Measurements from ENCODE around the gene RWDD2A. TPM values are rescaled to one million over a fixed set of nuclear protein-coding genes. Genes with fewer than 3 reads are reported as not detected.

The RWDD2A gene
- total and polyA plus RNA-seq, 2 of the 4 experiments (the other 2 are of a cell fraction): 3.9 to 4.1 TPM

DNA sequence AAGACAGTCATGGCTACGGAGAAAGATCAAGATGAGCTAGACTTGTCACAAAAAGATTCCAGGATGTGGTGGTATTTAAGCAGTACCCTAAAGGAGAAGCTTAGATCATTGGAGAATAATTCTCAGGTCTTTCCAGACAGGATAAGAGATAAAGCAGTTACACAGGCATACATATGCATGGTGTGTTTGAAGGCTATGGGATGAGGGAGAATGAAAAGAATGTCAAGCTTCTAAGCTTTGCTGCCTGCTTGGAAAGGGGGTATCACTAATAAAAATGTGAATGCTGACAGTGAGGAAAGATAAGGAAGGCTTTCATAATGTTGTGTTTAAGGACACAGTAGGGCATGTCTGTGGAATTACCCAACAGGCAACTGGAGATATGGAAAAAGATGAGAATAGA is 28.1 kb downstream of the RWDD2A start:
- no peaks in the 10 kb centered on the region for H4K20me1 ChIP-seq (ENCODE audit: insufficient read depth, low read length)
- no peak overlapping the region for H3K4me2 ChIP-seq (ENCODE audit: low read depth, low read length)
- no peak overlapping the region for H4K5ac ChIP-seq (ENCODE audit: low read depth, low read length)
- no peak overlapping the region for H2BK5ac ChIP-seq (ENCODE audit: low read depth, low read length, poor library complexity, severe bottlenecking)
- no peak overlapping the region for H2AK5ac ChIP-seq (ENCODE audit: low read depth, low read length)
- H3K23ac ChIP-seq (ENCODE audit: low read depth, low read length): no peak overlapping the region
- BruUV-seq (replicated peaks): no TSS peak
- H2AFZ ChIP-seq (replicated peaks; ENCODE audit: low read length, poor library complexity): no peak overlapping the region
- in situ Hi-C loops (cut with MboI; ENCODE audit: low sequenced_read_pairs) (loop anchor here (5.0 kb wide), 1 partner anchor 296 kb away; no protein-coding TSS in a partner anchor), dilution Hi-C loops (cut with HindIII; ENCODE audit: low sequenced_read_pairs, unreplicated experiment) (loop anchor here (25.0 kb wide), 1 partner anchor 291 kb away; the partner anchor contains the start of gene PRSS35), intact Hi-C loops (cut with micrococcal nuclease) (loop anchor here (5.0 kb wide), 1 partner anchor 211 kb away; the partner anchor contains the start of gene ME1)
- no peak overlapping the region for H3K4ac ChIP-seq (ENCODE audit: low read depth, low read length)
- peaks cover 3% of the 10 kb centered on the region for H3K4me1 ChIP-seq (ENCODE audit: control insufficient read depth, insufficient read depth, low read length)
- H3K27me3 ChIP-seq (ENCODE audit: control insufficient read depth, insufficient read depth, low read length): no peaks in the 10 kb centered on the region
- H2BK20ac ChIP-seq (ENCODE audit: low read depth, low read length): no peak overlapping the region
- DNase-seq: peak; percentile 64
- H2AK9ac ChIP-seq (replicated peaks; ENCODE audit: low read depth, low read length, poor library complexity): no peak overlapping the region
- H3K4me3 ChIP-seq (ENCODE audit: insufficient read depth, low read depth, low read length): no peak overlapping the region
- no peak overlapping the region for H3K14ac ChIP-seq (replicated peaks; ENCODE audit: low read depth, low read length)
- H3K9ac ChIP-seq (ENCODE audit: low read depth, low read length): no peak overlapping the region
- H2BK120ac ChIP-seq (ENCODE audit: low read depth, low read length): no peak overlapping the region
- H3K79me1 ChIP-seq (ENCODE audit: low read depth in 1 of 2, low read length in 2 of 2): no peaks in the 10 kb centered on the region
- no peak overlapping the region for H4K8ac ChIP-seq (ENCODE audit: low read depth in 2 of 2, low read length in 2 of 2)
- TF ChIP-seq CEBPB (IDR thresholded peaks at IDR 0.05; ENCODE audit: low read depth, low read length) (0 out of 2 replicates have a peak, but pooled peaks have one; percentile 40), RCOR1 (IDR thresholded peaks at IDR 0.05; ENCODE audit: insufficient replicate concordance, low read length) (no peak)
- ChIA-PET CTCF (interaction anchor here (0.6 to 4.0 kb wide), 12 partner anchors 101 to 338 kb away, joined by 3 to 47 read pairs (median 3); partner anchors contain the start of genes DOP1A and PRSS35), POLR2A (ENCODE audit: unreplicated experiment) (no interaction called here)
- H3K9me3 ChIP-seq (ENCODE audit: control insufficient read depth, insufficient read depth, low read length): no peaks in the 10 kb centered on the region
- no peak overlapping the region for H3K27ac ChIP-seq (ENCODE audit: insufficient read depth, low read length)
- H4K91ac ChIP-seq (ENCODE audit: insufficient read depth, low read depth, low read length): no peak overlapping the region
- H3K36me3 ChIP-seq (ENCODE audit: control insufficient read depth, insufficient read depth, low read length): no peaks in the 10 kb centered on the region
- WGBS, 2 experiments (ENCODE audit: extremely low coverage in 2 of 2, insufficient read length in 1 of 2): no CpG with 5 or more reads among the region's 1 CpG
- peak; percentile 62 for ATAC-seq (ENCODE audit: low read depth)
- no peak overlapping the region for H2BK15ac ChIP-seq (ENCODE audit: low read depth, low read length)
- H3K56ac ChIP-seq (ENCODE audit: extremely low read depth, insufficient read depth, low read length): no peak overlapping the region
- H3K18ac ChIP-seq (ENCODE audit: low read depth, low read length): no peak overlapping the region
- H3K9me1 ChIP-seq (ENCODE audit: insufficient read depth, low read length): peaks cover 3% of the 10 kb centered on the region; the same call in 1 of the 2 replicates

Measured in IMR-90 (cell line).